Neuronal stem cell (in vitro differentiated cells): ENCODE data around the gene TMEM217.
A peak's percentile ranks its signal among the peaks of the same experiment; 100 is the strongest.

ENCODE experiments used
- DNase-seq: peaks from one replicate; pipeline ENCODE4 v3.0.0-alpha.2; 2013; ENCODE audit warnings: low spot score
- H2AFZ ChIP-seq: one replicate; pipeline ENCODE4 v1.6.1; 2013; ENCODE audit warnings: mild to moderate bottlenecking, low read length, inconsistent platforms
- H2AK5ac ChIP-seq: 2 replicates; pipeline ENCODE4 v1.6.1; 2013; ENCODE audit warnings: low read depth, mild to moderate bottlenecking, inconsistent platforms, low read length, moderate library complexity, mixed read lengths
- H2BK120ac ChIP-seq: 2 replicates; pipeline ENCODE4 v1.6.1; 2013; ENCODE audit warnings: low read depth, mild to moderate bottlenecking, inconsistent platforms, low read length, moderate library complexity, mixed read lengths
- H2BK12ac ChIP-seq: one replicate; pipeline ENCODE4 v1.6.1; 2013; ENCODE audit warnings: low read length, inconsistent platforms
- H2BK15ac ChIP-seq: 2 replicates; pipeline ENCODE4 v1.6.1; 2013; ENCODE audit warnings: mild to moderate bottlenecking, low read length, inconsistent platforms, mixed read lengths
- H2BK5ac ChIP-seq: one replicate; pipeline ENCODE4 v1.6.1; 2013; ENCODE audit warnings: inconsistent platforms, mild to moderate bottlenecking, low read length, moderate library complexity
- H3K14ac ChIP-seq: one replicate; pipeline ENCODE4 v1.6.1; 2013; ENCODE audit warnings: low read length, inconsistent platforms
- H3K18ac ChIP-seq: 2 replicates; pipeline ENCODE4 v1.6.1; 2013; ENCODE audit warnings: low read length, inconsistent platforms
- H3K23ac ChIP-seq: 2 replicates; pipeline ENCODE4 v1.6.1; 2013; ENCODE audit warnings: low read depth, mild to moderate bottlenecking, mixed read lengths, low read length, inconsistent platforms; ENCODE audit not compliant: poor library complexity
- H3K27ac ChIP-seq: replicated peaks from 3 replicates; pipeline ENCODE4 v1.5.1; 2013; ENCODE audit warnings: low read length, inconsistent platforms
- H3K27me3 ChIP-seq, 3 experiments: 2 replicates each; pipeline ENCODE4 v1.6.1; 2013; ENCODE audit warnings: low read length in 3 of 3, mild to moderate bottlenecking in 2 of 3, inconsistent platforms in 1 of 3, low read depth in 1 of 3, mixed read lengths in 1 of 3, moderate library complexity in 1 of 3; ENCODE audit not compliant: control insufficient read depth in 3 of 3, insufficient read depth in 3 of 3
- H3K36me3 ChIP-seq, 2 donors: replicated peaks in 1 of 2; 2 replicates each; pipeline ENCODE4 v1.6.1; 2013; ENCODE audit warnings: low read length in 2 of 2; ENCODE audit not compliant: control insufficient read depth in 2 of 2, insufficient read depth in 2 of 2
- H3K4ac ChIP-seq: 2 replicates; pipeline ENCODE4 v1.6.1; 2013; ENCODE audit warnings: inconsistent platforms, mild to moderate bottlenecking, low read length, moderate library complexity
- H3K4me1 ChIP-seq, 2 donors: 1 replicate in 1 of 2; 2 replicates in 1 of 2; pipeline ENCODE4 v1.6.1; 2013; ENCODE audit warnings: low read length in 2 of 2, low read depth in 1 of 2; ENCODE audit not compliant: control insufficient read depth in 2 of 2, insufficient read depth in 1 of 2
- H3K4me2 ChIP-seq: one replicate; pipeline ENCODE4 v1.6.1; 2013; ENCODE audit warnings: mild to moderate bottlenecking, low read length, inconsistent platforms; ENCODE audit not compliant: insufficient read depth, poor library complexity, severe bottlenecking
- H3K4me3 ChIP-seq, 2 donors: 2 replicates each; pipeline ENCODE4 v1.5.1; 2013; ENCODE audit warnings: low read length in 2 of 2, mild to moderate bottlenecking in 2 of 2, inconsistent platforms in 1 of 2, moderate library complexity in 1 of 2
- H3K79me1 ChIP-seq: one replicate; pipeline ENCODE4 v1.6.1; 2013; ENCODE audit warnings: low read depth, mild to moderate bottlenecking, inconsistent platforms, low read length, moderate library complexity
- H3K9ac ChIP-seq: one replicate; pipeline ENCODE4 v1.6.1; 2013; ENCODE audit warnings: mild to moderate bottlenecking, low read depth, low read length, inconsistent platforms; ENCODE audit not compliant: poor library complexity
- H3K9me3 ChIP-seq, 2 donors: replicated peaks in 1 of 2; 2 replicates each; pipeline versions ENCODE3 to v1.6.1; 2013; ENCODE audit warnings: low read length in 2 of 2, mild to moderate bottlenecking in 2 of 2, inconsistent platforms in 1 of 2, low read depth in 1 of 2, mixed read lengths in 1 of 2, moderate library complexity in 1 of 2; ENCODE audit not compliant: control insufficient read depth in 2 of 2, insufficient read depth in 1 of 2
- H4K8ac ChIP-seq: one replicate; pipeline ENCODE4 v1.6.1; 2013; ENCODE audit warnings: low read depth, mild to moderate bottlenecking, inconsistent platforms, low read length, moderate library complexity
- H4K91ac ChIP-seq: one replicate; pipeline ENCODE4 v1.6.1; 2013; ENCODE audit warnings: low read length, low read depth, mild to moderate bottlenecking, inconsistent platforms; ENCODE audit not compliant: poor library complexity
- WGBS, 2 donors: extraction: QIAGEN DNeasy Blood & Tissue Kit; methylation state at CpG; one replicate each; pipeline ENCODE4 v1.1.7; 2013; ENCODE audit warnings: missing lambda C conversion rate in 2 of 2, mixed read lengths in 1 of 2; ENCODE audit not compliant: insufficient read length in 2 of 2, insufficient replicate concordance in 1 of 2; ENCODE audit errors: extremely low coverage in 2 of 2; 5-methylcytosine and 5-hydroxymethylcytosine counted together

TMEM217 gene

DNA sequence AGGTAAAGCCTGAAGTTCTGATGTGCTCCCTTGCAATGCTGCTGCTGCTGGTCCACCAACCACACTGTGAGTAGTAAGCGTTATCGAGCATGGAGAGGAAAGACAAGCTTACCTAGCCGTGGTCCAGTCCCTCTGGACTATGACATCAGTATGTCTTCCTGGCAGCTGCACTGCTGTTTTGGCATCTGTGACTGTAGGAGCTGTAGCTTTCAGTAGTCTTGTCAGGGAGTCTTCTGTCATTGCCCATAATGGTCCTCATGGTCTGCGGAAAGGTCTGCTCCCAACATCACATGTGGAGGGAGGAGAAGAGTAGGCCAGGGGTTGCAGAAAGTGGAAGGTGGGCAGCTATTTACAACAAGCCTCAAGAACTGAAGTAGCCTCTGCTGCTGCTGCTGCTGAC, 26.8 kb upstream of the TMEM217 start:
- no peak overlapping the region for H3K14ac ChIP-seq
- H3K4me3 ChIP-seq, result no peak overlapping the region
- H3K27ac ChIP-seq, result no peak overlapping the region
- no peak overlapping the region for H2AFZ ChIP-seq
- H3K4me2 ChIP-seq, result no peak overlapping the region
- H4K91ac ChIP-seq, result no peak overlapping the region
- no peak overlapping the region for H3K9ac ChIP-seq
- WGBS, 2 donors, result no CpG with 5 or more reads among the region's 4 CpGs
- H3K27me3 ChIP-seq, result no peaks in the 10 kb centered on the region
- H2BK12ac ChIP-seq, result no peak overlapping the region
- no peaks in the 10 kb centered on the region for H3K79me1 ChIP-seq
- no peak overlapping the region for H2BK5ac ChIP-seq
- H3K36me3 ChIP-seq, result peaks cover 19 to 80% of the 10 kb centered on the region in 2 donors
- no peak overlapping the region for H3K4ac ChIP-seq
- peak overlapping the region; percentile 2 for H3K23ac ChIP-seq
- no peak overlapping the region for H2BK120ac ChIP-seq
- H3K9me3 ChIP-seq, result no peaks in the 10 kb centered on the region
- DNase-seq, result no peak
- H2AK5ac ChIP-seq, result no peak overlapping the region
- peaks cover 0 to 2% of the 10 kb centered on the region in 2 donors for H3K4me1 ChIP-seq
- no peak overlapping the region for H4K8ac ChIP-seq
- H3K18ac ChIP-seq, result no peak overlapping the region
- H2BK15ac ChIP-seq, result no peak overlapping the region

DNA sequence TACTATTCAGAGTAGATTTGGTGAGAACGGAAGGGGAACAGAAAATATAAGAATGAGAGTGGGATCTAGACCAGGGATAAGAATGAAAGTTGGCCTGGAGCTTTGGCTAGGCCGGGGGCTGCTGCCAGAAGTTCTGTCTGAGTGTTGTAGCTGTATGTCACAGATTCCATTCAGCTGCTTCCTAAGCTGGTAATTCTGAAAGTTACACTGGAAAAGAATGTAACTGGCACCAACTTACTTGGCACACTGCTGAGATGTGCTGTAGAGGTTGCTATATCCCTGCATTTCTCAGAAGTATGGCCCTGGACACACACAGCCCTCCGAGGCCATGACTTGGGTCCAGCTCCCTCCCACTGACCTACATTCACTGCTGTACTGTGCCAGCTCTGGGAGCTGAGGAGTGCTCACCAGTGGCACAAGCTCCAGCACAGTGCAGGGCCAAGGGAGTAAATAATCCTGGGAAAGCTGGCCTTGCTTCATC, 25.8 kb upstream of the TMEM217 start:
- no peak overlapping the region for H2BK12ac ChIP-seq
- H3K18ac ChIP-seq, result no peak overlapping the region
- H3K14ac ChIP-seq, result no peak overlapping the region
- peaks cover 0 to 2% of the 10 kb centered on the region in 2 donors for H3K4me1 ChIP-seq
- WGBS, 2 donors, result no CpG with 5 or more reads among the region's 3 CpGs
- H3K4ac ChIP-seq, result no peak overlapping the region
- peaks cover 18 to 83% of the 10 kb centered on the region in 2 donors for H3K36me3 ChIP-seq
- no peak overlapping the region for H2AK5ac ChIP-seq
- no peak overlapping the region for H3K9ac ChIP-seq
- H3K79me1 ChIP-seq, result no peaks in the 10 kb centered on the region
- H3K9me3 ChIP-seq, result no peaks in the 10 kb centered on the region
- no peak overlapping the region for H2BK120ac ChIP-seq
- H3K27me3 ChIP-seq, result no peaks in the 10 kb centered on the region
- H3K4me2 ChIP-seq, result no peak overlapping the region
- H2BK5ac ChIP-seq, result no peak overlapping the region
- peak overlapping the region in 1 of 2 donors; percentile 31 for H3K4me3 ChIP-seq
- H2BK15ac ChIP-seq, result no peak overlapping the region
- H3K27ac ChIP-seq, result no peak overlapping the region
- H3K23ac ChIP-seq, result no peak overlapping the region
- H4K91ac ChIP-seq, result no peak overlapping the region
- no peak for DNase-seq
- no peak overlapping the region for H2AFZ ChIP-seq
- no peak overlapping the region for H4K8ac ChIP-seq

DNA sequence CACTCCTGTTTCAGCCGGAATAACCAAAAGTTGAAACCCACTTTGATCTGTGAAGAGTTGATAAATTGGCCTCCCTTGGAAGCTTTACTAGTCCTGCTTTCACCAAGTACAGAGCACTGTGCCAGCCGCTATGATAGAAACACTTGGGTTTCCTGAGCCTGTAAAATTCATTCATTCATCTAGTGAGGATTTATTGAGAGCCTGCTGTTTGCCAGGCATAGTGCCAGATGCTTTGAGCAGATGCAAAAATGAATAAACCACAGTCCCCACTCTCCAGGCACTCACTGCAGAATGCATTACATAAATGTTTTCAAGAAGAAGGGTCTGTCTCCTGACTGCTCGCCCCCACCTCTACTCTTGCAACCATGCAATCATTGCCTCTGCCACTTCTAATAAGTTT, 25.3 kb upstream of the TMEM217 start:
- no peak overlapping the region for H2AK5ac ChIP-seq
- H3K18ac ChIP-seq, result no peak overlapping the region
- no peak overlapping the region for H4K91ac ChIP-seq
- peaks cover 18 to 80% of the 10 kb centered on the region in 2 donors for H3K36me3 ChIP-seq
- no peak overlapping the region for H2AFZ ChIP-seq
- no peak overlapping the region for H3K4ac ChIP-seq
- no peak overlapping the region for H3K4me3 ChIP-seq
- H3K79me1 ChIP-seq, result no peaks in the 10 kb centered on the region
- no peak overlapping the region for H3K14ac ChIP-seq
- H2BK5ac ChIP-seq, result no peak overlapping the region
- no peak overlapping the region for H3K9ac ChIP-seq
- DNase-seq, result no peak
- no peak overlapping the region for H2BK12ac ChIP-seq
- H3K27ac ChIP-seq, result no peak overlapping the region
- H3K23ac ChIP-seq, result no peak overlapping the region
- H3K27me3 ChIP-seq, result no peaks in the 10 kb centered on the region
- H3K9me3 ChIP-seq, result no peaks in the 10 kb centered on the region
- H2BK120ac ChIP-seq, result no peak overlapping the region
- H3K4me2 ChIP-seq, result no peak overlapping the region
- H4K8ac ChIP-seq, result no peak overlapping the region
- H2BK15ac ChIP-seq, result no peak overlapping the region
- WGBS, 2 donors, result no CpG with 5 or more reads among the region's 3 CpGs
- H3K4me1 ChIP-seq, result peaks cover 0 to 2% of the 10 kb centered on the region in 2 donors

DNA sequence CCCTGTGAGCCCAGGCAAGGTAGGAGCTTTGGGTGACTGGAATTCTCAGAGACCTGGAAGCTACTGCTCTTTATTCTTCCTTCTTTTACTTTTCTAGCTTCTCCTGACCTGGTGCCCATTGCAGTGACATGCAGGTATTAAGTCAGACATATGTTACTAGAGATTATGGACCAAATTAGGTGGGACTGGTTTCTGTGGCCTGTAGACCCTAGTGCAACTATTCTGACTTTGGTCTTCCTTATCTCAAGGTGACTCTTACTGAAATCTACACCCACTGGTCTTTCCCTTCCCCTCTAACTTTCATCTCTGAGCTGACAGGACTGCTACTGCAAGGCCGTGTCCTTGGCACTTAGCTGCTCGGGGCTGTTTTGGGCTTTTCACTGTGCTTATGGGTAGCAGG, 24.4 kb upstream of the TMEM217 start:
- Histone ChIP-seq H2BK12ac (no peak overlapping the region), H3K4me3 (no peak overlapping the region), H3K9me3 (no peaks in the 10 kb centered on the region), H2AK5ac (no peak overlapping the region), H2BK120ac (no peak overlapping the region), H3K9ac (no peak overlapping the region), H3K4me1 (peaks cover 0 to 2% of the 10 kb centered on the region in 2 donors), H4K8ac (no peak overlapping the region), H3K36me3 (peaks cover 18 to 71% of the 10 kb centered on the region in 2 donors), H3K4ac (no peak overlapping the region), H3K27me3 (no peaks in the 10 kb centered on the region), H3K18ac (no peak overlapping the region), H2AFZ (no peak overlapping the region), H2BK15ac (no peak overlapping the region), H2BK5ac (no peak overlapping the region), H3K27ac (no peak overlapping the region), H3K79me1 (no peaks in the 10 kb centered on the region), H3K4me2 (no peak overlapping the region), H3K23ac (no peak overlapping the region), H3K14ac (no peak overlapping the region), H4K91ac (no peak overlapping the region)
- WGBS, 2 donors, result no CpG with 5 or more reads among the region's 2 CpGs
- no peak for DNase-seq
